ENCODE results near the gene C11orf86. TPM values are rescaled to one million over a fixed set of nuclear protein-coding genes. Genes with fewer than 3 reads are reported as not detected.
"Not testable (repeated sequence)": the region's sequence is repeated elsewhere in the genome, so short reads cannot be mapped to it uniquely, and the experiment has no call there.

C11orf86 gene
- total RNA-seq, 6 experiments from 2014 or later = not detected

GRCh38 chr11:66987158-66987620 is 12.1 kb downstream of the C11orf86 start:
- H3K27me3 ChIP-seq = no peaks in the 10 kb centered on the region
- intact Hi-C loops (cut with DNase I) = no loop called here
- H3K36me3 ChIP-seq = no peaks in the 10 kb centered on the region
- DNase-seq = no peak
- no peaks in the 10 kb centered on the region for H3K9me3 ChIP-seq
- H3K27ac ChIP-seq = no peak overlapping the region
- peaks cover 0 to 20% (median 9%) of the 10 kb centered on the region in 4 donors for H3K4me1 ChIP-seq
- H3K4me3 ChIP-seq = no peak overlapping the region
- no peak for ATAC-seq
- WGBS (ENCODE audit: insufficient coverage, low coverage, low lambda C conversion rate, missing lambda C conversion rate) = 63% methylated on average over 1 of the region's 6 CpGs
- no peak for TF ChIP-seq CTCF (IDR thresholded peaks at IDR 0.05)
- TF ChIP-seq POLR2A (IDR thresholded peaks at IDR 0.05) = no peak

- no peaks in the 10 kb centered on the region for H3K9me3 ChIP-seq
- WGBS (ENCODE audit: insufficient coverage, low coverage, low lambda C conversion rate, missing lambda C conversion rate) = 84% methylated on average over 12 of the region's 13 CpGs
- DNase-seq (no peak), ATAC-seq (no peak)
- no peak overlapping the region for H3K4me3 ChIP-seq
- H3K27me3 ChIP-seq = no peaks in the 10 kb centered on the region
- no peaks in the 10 kb centered on the region for H3K36me3 ChIP-seq
- H3K27ac ChIP-seq = no peak overlapping the region
- intact Hi-C loops (cut with DNase I) = no loop called here
- peaks cover 0 to 20% (median 9%) of the 10 kb centered on the region in 4 donors for H3K4me1 ChIP-seq
- no peak for TF ChIP-seq POLR2A (IDR thresholded peaks at IDR 0.05)
- TF ChIP-seq CTCF (IDR thresholded peaks at IDR 0.05) = no peak
Observed at GRCh38 chr11:66987924-66988637, 13.0 kb downstream of the C11orf86 start.

GRCh38 chr11:66988741-66989140 is 13.6 kb downstream of the C11orf86 start:
- ATAC-seq; DNase-seq; H3K36me3 ChIP-seq; H3K27me3 ChIP-seq; H3K4me3 ChIP-seq; intact Hi-C loops (cut with DNase I); H3K27ac ChIP-seq; H3K9me3 ChIP-seq: not testable (repeated sequence)
- H3K4me1 ChIP-seq = peaks cover 0 to 20% (median 9%) of the 10 kb centered on the region in 4 donors
- 100% methylated on average over 1 of the region's 28 CpGs for WGBS (ENCODE audit: insufficient coverage, low coverage, low lambda C conversion rate, missing lambda C conversion rate)

- H3K27me3 ChIP-seq; H3K4me3 ChIP-seq; H3K27ac ChIP-seq; DNase-seq; H3K9me3 ChIP-seq; H3K36me3 ChIP-seq; ATAC-seq; intact Hi-C loops (cut with DNase I): not testable (repeated sequence)
- H3K4me1 ChIP-seq = peaks cover 0 to 15% (median 9%) of the 10 kb centered on the region in 4 donors
- 66% methylated on average over 8 of the region's 9 CpGs for WGBS (ENCODE audit: insufficient coverage, low coverage, low lambda C conversion rate, missing lambda C conversion rate)
Observed at GRCh38 chr11:66989360-66989759, 14.3 kb downstream of the C11orf86 start.

GRCh38 chr11:66992041-66992440 is 16.9 kb downstream of the C11orf86 start:
- ATAC-seq (no peak), DNase-seq (no peak)
- Histone ChIP-seq H3K9me3 (no peaks in the 10 kb centered on the region), H3K36me3 (no peaks in the 10 kb centered on the region), H3K27me3 (no peaks in the 10 kb centered on the region), H3K27ac (no peak overlapping the region), H3K4me3 (no peak overlapping the region), H3K4me1 (no peaks in the 10 kb centered on the region)
- 72% methylated on average over 2 of the region's 2 CpGs for WGBS (ENCODE audit: insufficient coverage, low coverage, low lambda C conversion rate, missing lambda C conversion rate)
- TF ChIP-seq POLR2A (IDR thresholded peaks at IDR 0.05) (no peak), CTCF (IDR thresholded peaks at IDR 0.05) (no peak)
- intact Hi-C loops (cut with DNase I) = no loop called here

Measured in right lobe of liver (tissue), 6 donors.